ENCODE data around the gene NPC1.

NPC1 gene

GRCh38 chr18:23634692-23635091, 48.4 kb upstream of the NPC1 start:
- no peaks in the 10 kb centered on the region for H3K4me1 ChIP-seq (ENCODE audit: insufficient read depth, low read length, severe bottlenecking)
- TF ChIP-seq CTCF (IDR thresholded peaks at IDR 0.05; ENCODE audit: low read length) (no peak), EZH2 (IDR thresholded peaks at IDR 0.05; ENCODE audit: borderline replicate concordance, low read length) (no peak)
- H3K9me3 ChIP-seq (ENCODE audit: low read length): no peaks in the 10 kb centered on the region
- no peaks in the 10 kb centered on the region for H3K79me2 ChIP-seq (ENCODE audit: insufficient read depth, low read length)
- H3K4me3 ChIP-seq (ENCODE audit: low read depth, low read length, poor library complexity, severe bottlenecking): no peak overlapping the region
- H2AFZ ChIP-seq (ENCODE audit: low read length): no peak overlapping the region
- H3K27ac ChIP-seq (ENCODE audit: low read depth, low read length, poor library complexity, severe bottlenecking): no peak overlapping the region
- no peaks in the 10 kb centered on the region for H3K27me3 ChIP-seq (ENCODE audit: insufficient read depth, low read length)
- H3K9ac ChIP-seq (ENCODE audit: low read length): no peak overlapping the region
- no peaks in the 10 kb centered on the region for H3F3A ChIP-seq (ENCODE audit: insufficient read depth, low read length)
- H4K20me1 ChIP-seq (ENCODE audit: insufficient read depth, low read length): no peaks in the 10 kb centered on the region
- H3K4me2 ChIP-seq (ENCODE audit: low read length): no peak overlapping the region
- no peaks in the 10 kb centered on the region for H3K36me3 ChIP-seq (ENCODE audit: insufficient read depth, low read length)
- no peaks in the 10 kb centered on the region for H3K9me2 ChIP-seq (ENCODE audit: low read depth, low read length)

- Histone ChIP-seq H3K9me2 (ENCODE audit: low read depth, low read length) (no peaks in the 10 kb centered on the region), H2AFZ (ENCODE audit: low read length) (no peak overlapping the region), H3K79me2 (ENCODE audit: insufficient read depth, low read length) (no peaks in the 10 kb centered on the region), H3K27me3 (ENCODE audit: insufficient read depth, low read length) (no peaks in the 10 kb centered on the region), H3K4me2 (ENCODE audit: low read length) (no peak overlapping the region), H3K9me3 (ENCODE audit: low read length) (no peaks in the 10 kb centered on the region), H3K27ac (ENCODE audit: low read depth, low read length, poor library complexity, severe bottlenecking) (no peak overlapping the region), H3F3A (ENCODE audit: insufficient read depth, low read length) (no peaks in the 10 kb centered on the region), H3K36me3 (ENCODE audit: insufficient read depth, low read length) (no peaks in the 10 kb centered on the region), H3K9ac (ENCODE audit: low read length) (no peak overlapping the region), H3K4me3 (ENCODE audit: low read depth, low read length, poor library complexity, severe bottlenecking) (no peak overlapping the region), H4K20me1 (ENCODE audit: insufficient read depth, low read length) (no peaks in the 10 kb centered on the region), H3K4me1 (ENCODE audit: insufficient read depth, low read length, severe bottlenecking) (no peaks in the 10 kb centered on the region)
- TF ChIP-seq CTCF (IDR thresholded peaks at IDR 0.05; ENCODE audit: low read length) (no peak), EZH2 (IDR thresholded peaks at IDR 0.05; ENCODE audit: borderline replicate concordance, low read length) (no peak)
Measured at GRCh38 chr18:23632615-23633014, 46.3 kb upstream of the NPC1 start.

- Histone ChIP-seq H3K79me2 (ENCODE audit: insufficient read depth, low read length) (no peaks in the 10 kb centered on the region), H3K36me3 (ENCODE audit: insufficient read depth, low read length) (no peaks in the 10 kb centered on the region), H3K9me2 (ENCODE audit: low read depth, low read length) (no peaks in the 10 kb centered on the region), H3K4me2 (ENCODE audit: low read length) (no peak overlapping the region), H3K9me3 (ENCODE audit: low read length) (no peaks in the 10 kb centered on the region), H3K9ac (ENCODE audit: low read length) (no peak overlapping the region), H3K4me1 (ENCODE audit: insufficient read depth, low read length, severe bottlenecking) (no peaks in the 10 kb centered on the region), H4K20me1 (ENCODE audit: insufficient read depth, low read length) (no peaks in the 10 kb centered on the region), H3F3A (ENCODE audit: insufficient read depth, low read length) (no peaks in the 10 kb centered on the region), H3K27ac (ENCODE audit: low read depth, low read length, poor library complexity, severe bottlenecking) (no peak overlapping the region), H3K27me3 (ENCODE audit: insufficient read depth, low read length) (no peaks in the 10 kb centered on the region), H3K4me3 (ENCODE audit: low read depth, low read length, poor library complexity, severe bottlenecking) (no peak overlapping the region), H2AFZ (ENCODE audit: low read length) (no peak overlapping the region)
- TF ChIP-seq CTCF (IDR thresholded peaks at IDR 0.05; ENCODE audit: low read length): no peak
- TF ChIP-seq EZH2 (IDR thresholded peaks at IDR 0.05; ENCODE audit: borderline replicate concordance, low read length): no peak
Measured at GRCh38 chr18:23631746-23632145, 45.4 kb upstream of the NPC1 start.
